HG02840 (cell line): Measurements from ENCODE around the gene CLIC5.

Experiments used
- ATAC-seq: cut with Tn5 transposase; IDR thresholded peaks from one replicate; pipeline ENCODE4 v1.9.1; 2021; ENCODE audit warnings: mild to moderate bottlenecking, moderate library complexity, moderate number of reproducible peaks; ENCODE audit not compliant: unreplicated experiment, low FRiP score

The CLIC5 gene

DNA sequence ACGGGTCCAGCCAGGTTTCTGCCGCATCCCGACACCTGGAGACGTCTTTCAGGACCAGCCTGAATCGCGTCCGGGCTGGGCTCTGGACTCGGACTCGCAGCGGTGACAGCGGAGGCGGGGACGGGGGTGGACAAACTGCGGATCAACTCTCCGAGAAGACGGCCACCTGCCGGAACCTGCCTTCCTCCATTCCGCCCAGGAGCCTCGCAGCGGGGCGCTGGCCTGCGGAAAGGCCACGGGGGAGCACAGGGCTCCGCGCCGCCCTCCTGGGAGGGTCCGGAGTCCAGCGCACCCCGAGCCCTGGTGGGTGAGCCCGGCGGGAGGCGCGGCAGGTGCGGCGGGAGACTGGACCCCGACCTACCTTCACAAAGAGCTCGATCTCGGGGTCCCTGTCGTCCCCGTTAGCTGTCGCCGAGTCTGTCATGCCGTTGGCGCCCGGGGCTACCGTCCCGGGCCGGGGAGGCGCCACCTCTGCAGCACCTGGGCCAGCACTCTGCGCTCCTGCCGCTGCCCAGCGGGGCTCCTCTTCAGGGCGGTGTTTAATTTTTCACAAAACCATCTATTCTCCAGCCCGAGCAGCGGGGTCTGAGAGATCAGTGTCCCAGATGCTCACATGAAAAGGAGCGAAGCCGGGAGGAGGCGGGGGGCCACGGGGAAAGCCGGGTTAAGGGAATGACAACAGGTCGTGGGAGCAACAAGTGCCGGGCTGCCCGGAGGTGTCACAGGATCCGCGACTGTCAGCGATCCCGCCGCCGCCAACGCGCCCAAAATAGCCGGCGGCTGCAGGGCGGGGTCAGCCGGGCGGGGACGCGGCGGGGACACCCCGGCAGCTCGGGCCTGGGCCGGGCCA is at the start of gene CLIC5:
CLIC5 (minus strand) TSS at position 742 of the 850 bp plus-strand sequence; CDS start at position 424, 318 bp downstream.
- ATAC-seq = no peak

GRCh38 chr6:46062991-46063390 is 47.3 kb upstream of the CLIC5 start:
- ATAC-seq = no peak

DNA sequence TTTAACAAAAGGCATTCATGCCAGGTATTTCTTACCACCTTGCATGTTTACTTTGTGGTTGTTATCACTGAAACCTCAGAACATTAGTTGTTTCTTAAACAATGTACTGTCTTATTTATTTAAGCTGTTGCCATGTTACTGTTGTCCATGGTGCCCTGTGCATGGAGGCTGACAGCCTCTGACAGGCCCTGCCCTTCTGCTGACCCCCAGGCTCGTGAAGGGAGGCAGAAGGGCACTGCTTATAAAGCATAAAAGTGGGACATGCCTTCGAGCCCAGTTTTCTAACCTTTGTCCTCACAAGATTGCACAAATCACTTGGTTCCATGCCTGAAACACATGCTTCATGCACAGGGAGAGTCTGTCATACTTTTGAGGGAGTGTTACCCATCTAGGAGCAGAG is 46.7 kb upstream of the CLIC5 start:
- ATAC-seq = no peak

- no peak for ATAC-seq
Observed at GRCh38 chr6:46061497-46061896, 45.8 kb upstream of the CLIC5 start.

- ATAC-seq = no peak
Observed at GRCh38 chr6:46059608-46060007, 43.9 kb upstream of the CLIC5 start.

- no peak for ATAC-seq
Observed at GRCh38 chr6:46058951-46059350, 43.3 kb upstream of the CLIC5 start.

- ATAC-seq = no peak
Observed at GRCh38 chr6:46057792-46058191, 42.1 kb upstream of the CLIC5 start.

DNA sequence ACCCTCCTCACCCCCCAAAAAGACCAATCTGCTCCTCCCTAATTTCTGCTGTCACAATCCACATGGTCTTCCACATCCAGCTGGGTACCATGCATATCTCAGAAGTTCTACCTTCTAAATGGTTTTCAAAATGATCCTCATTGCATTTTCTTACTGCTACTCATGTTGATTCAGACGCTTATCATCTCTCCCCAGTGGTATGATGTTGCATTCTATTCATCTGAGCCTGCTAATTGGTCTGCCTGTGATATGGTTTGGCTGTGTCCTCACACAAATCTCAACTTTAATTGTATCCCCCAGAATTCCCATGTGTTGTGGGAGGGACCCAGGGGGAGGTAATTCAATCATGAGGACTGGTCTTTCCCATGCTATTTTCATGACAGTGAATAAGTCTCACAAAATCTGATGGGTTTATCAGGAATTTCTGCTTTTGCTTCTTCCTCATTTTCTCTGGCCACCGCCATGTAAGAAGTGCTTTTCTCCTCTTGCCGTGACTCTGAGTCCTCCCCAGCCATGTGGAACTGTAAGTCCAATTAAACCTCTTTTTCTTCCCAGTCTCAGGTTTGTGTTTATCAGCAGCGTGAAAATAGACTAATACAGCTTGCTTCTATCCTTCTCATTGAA is 41.4 kb upstream of the CLIC5 start:
- ATAC-seq = no peak

DNA sequence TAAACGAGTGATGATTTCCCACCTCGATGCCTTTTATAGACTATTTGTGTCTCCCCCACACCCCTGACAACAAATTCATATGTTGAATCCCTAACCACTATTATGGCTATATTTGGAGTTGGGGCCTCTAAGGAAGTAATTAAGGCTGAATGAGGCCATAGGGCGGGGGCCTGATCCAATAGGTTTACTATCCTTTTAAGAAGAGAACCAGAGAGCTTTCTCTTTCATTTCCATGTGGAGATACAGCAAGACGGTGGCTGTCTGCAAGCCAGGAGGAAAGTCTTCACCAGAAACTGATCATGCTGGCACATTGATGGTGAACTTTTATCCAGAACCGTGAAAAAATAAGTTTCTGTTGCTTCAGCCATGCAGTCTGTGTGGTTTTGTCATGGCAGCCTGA is 38.9 kb upstream of the CLIC5 start:
- no peak for ATAC-seq

- ATAC-seq = no peak
Observed at GRCh38 chr6:46053039-46053933, 37.6 kb upstream of the CLIC5 start.

- no peak for ATAC-seq
Observed at GRCh38 chr6:46052479-46052878, 36.8 kb upstream of the CLIC5 start.

DNA sequence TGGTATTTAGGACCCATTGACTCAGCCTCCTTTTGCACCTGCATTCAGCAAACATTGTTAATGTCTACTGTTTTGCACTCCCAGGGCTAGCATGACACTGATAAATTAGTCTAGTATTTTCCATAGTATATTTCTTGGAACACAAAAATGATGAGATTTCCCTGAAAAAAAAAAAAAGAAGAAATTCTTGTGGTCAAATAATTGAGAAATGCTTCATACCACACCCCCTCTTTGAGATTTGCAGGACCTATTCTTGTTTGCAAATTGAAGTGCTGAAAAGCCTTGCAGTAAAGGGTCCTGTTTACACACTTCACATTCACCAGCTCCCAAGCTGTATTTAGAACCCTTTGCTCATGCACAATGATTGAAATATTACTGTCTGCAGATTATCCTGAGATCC is 36.3 kb upstream of the CLIC5 start:
- ATAC-seq = no peak

DNA sequence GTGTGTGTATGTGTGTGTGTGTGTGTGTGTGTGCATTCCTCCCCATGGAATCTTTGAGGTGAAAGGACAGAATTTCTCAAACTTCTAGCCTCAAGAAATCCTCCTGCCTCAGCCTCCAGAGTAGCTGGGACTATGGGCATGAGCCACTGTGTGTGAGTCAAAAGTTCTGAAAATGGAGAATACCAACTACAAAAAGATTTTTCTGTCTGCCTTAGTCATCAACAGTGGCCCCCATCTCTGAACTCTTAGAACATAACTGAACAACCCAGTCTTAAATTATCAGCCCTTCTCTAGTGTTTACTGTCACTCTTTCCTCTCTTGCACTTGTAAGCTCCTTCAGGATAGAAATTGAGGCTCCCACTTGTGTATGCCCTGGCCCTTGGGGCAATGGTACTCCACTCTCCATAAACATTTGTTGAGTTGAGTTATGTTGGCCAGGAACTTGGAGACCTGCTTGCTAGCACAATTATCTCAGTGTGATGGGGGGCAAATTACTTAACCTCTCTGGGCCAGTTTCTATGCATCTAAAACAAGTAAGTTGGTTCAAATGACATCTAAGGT is 35.3 kb upstream of the CLIC5 start:
- no peak for ATAC-seq

- no peak for ATAC-seq
Observed at GRCh38 chr6:46048646-46049297, 33.1 kb upstream of the CLIC5 start.

DNA sequence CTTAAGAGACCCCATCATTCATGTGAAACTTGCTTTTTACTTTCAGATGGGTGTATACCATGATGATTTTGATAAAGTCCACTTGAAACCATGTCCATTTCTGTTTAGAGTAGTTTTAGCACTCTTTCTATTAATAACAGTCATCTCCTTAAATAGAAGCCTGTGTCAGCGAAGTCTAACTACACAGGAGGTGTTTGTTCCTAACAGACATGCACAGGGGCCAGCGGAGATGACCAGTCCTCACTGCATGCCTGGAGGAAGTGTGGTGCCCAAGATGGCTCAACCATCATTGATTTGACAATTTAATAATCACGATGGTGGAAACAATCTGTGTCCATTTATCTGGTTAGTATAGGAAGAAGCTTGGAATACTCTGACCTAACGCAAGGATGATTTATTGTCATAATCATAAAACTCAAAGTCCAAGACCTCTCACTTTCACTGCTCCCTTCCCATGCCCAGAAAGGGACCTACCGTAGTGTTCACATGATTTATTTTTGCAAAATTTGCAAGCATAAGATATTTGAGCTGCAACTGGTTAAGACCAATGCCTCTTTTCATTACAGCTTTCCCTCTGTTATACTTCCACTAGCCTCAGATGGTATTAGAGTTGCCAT is 31.0 kb upstream of the CLIC5 start:
- ATAC-seq = no peak

- ATAC-seq = no peak
Observed at GRCh38 chr6:46044881-46045617, 29.4 kb upstream of the CLIC5 start.

- ATAC-seq = no peak
Observed at GRCh38 chr6:46042355-46042999, 26.8 kb upstream of the CLIC5 start.

DNA sequence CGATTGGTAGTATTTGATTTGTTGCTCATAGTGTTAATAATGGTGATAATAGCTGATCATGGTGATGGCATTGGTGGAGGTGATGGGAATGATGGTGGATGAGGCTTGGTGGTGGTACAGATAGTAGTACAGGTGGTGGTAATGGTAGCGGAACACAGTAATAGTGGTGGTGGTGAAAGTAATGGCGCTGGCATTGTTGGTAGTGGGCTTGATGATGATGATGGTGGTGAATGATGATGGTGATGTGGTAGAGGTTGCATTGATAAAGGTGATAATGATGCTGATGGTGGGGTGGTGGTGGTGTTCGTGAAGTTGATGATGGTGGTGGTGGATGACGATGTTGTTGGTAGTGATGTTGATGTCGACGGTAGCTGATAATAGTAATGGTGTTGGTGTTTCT is 24.6 kb upstream of the CLIC5 start:
- ATAC-seq = no peak

- ATAC-seq = no peak
Observed at GRCh38 chr6:46039646-46040045, 24.0 kb upstream of the CLIC5 start.
